COLO668 (cell line): ENCODE data around the gene FAM193A.

ENCODE experiments used
- DNase-seq: peaks from one replicate; lab custom pipeline; 2025; ENCODE audit not compliant: unreplicated experiment; lab: John Stamatoyannopoulos, UW

Gene FAM193A

DNA sequence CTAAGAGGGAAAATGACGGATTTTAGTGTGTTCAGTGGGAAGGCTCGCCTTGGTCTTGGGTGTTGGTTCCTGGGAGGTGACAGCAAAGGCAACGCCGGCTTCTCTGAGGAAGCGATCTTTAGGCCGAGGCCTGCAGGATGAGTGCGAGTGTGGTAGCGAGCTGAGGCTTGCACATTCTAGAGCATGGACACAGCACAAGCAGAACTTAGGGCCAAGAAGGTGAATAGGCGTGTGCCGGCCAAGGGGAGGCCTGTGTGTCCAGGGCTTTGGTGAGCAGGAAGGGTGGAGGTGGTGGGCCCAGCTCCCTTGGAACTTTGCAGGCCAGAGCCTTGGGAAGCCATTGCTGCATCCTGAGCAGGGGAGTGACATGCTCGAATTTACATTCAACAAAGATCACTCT is 151.8 kb downstream of the FAM193A start:
- DNase-seq = no peak

DNA sequence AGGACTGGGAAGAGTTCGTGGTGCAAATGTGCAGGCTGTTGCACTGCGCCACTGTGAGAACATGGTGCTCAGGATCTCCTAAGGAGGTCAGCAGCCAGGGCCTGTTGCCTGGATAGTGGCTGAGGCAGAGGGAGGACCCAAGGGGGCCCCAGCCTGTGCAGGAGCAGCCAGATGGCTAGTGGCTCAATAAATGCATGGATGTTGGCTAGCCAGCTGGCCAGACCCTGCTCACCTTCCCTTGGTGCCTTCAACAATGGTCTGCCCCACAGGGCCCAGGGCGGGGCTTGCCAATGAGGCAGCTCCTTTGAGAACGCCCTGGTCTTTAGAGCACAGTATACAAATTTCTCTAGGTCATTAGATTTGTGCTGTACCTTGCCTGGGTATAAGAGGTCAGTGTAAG is 152.2 kb downstream of the FAM193A start:
- no peak for DNase-seq

DNA sequence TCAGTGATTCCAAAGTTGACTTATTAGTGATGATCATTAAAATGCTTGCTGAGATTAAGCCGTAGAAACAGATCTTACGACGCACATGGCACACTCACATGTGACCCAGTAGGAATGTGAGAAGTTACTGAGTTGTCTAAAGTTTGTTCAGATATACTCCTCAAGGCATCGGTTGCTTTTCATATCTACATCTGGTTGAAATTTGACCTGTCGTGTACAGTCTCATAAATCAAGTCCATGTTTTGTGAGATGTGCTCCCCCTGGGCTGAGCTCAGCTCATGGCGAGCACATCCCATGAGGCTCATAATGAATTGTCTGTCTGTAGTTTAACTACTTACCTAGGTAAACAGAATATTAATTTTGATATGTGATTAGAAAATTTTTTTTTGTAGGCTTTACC is 152.7 kb downstream of the FAM193A start:
- no peak for DNase-seq

DNA sequence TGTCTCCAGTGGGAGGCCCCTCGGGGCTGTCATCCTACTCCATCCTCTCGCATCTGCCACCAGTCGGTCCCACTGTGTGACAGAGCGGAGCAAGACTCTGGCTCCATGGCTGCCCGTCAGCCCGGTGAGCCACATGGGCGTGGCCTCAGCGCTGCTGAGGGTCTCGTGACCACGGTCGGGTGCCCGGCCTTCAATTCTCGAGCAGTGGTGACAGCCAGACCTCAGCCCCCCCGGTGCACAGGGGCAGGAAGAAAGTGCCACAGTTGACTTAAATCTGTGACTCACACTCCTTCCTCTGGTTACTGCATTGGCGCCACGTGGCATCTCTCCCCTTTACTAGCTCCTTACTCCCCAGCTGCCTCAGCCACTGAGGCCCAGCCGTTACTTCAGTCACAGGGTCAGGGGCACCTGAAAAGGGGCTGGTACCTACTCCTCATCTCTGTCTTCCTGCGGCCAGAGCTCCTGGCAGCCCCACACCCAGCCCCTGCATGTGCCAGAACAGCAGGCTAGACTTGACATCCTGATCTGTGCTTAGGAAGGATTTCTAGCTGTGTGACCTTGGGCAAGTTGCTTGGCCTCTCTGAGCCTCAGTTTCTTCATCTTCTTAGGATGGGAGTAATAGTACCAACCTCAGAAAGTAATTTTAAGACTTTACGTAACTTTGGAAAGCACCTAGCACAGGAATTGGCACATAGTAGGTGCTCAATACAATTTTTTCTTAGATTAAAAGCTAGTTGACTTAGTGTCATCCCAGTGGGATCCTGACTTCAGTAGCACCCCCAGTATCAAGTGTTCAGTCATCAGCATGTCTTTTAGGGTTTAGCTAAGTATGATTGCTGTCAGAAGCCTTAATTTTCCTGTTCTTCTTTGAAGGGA is 153.6 kb downstream of the FAM193A start:
- DNase-seq = no peak

DNA sequence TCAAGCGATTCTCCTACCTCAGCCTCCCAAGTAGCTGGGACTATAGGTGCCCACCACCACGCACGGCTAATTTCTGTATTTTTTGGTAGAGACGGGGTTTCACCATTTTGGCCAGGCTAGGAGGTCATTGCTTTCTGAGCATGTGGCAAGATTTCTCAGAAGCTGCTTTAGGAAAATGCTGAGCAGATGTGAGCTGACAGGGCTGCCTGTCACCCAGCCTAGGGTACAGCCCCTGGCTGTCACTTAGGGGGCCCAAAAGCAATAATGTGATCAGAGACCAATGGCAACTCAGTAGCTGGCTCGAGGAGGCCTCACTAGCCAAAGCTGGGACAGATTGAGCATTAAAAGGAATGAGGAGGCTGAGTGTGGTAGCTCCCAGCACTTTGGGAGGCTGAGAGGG is 154.9 kb downstream of the FAM193A start:
- no peak for DNase-seq

DNA sequence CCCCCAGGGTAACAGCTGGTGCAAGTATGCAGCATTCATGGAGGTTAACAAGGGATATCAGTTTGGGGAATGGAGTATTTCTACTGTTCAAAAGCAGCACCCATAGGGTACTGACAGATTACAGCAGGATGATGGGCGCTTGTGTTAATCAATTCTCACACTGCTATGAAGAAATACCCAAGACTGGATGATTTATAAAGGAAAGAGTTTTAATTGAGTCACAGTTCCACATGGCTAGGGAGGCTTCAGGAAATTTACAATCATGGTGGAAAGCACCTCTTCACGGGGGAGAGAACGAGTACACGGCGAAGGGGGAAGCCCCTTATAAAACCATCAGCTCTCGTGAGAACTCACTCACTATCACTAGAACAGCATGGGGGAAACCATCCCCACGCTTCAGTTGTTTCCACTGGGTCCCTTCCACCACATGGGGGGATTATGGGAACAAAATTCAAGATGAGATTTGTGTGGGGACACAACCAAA is 155.5 kb downstream of the FAM193A start:
- DNase-seq = no peak

DNA sequence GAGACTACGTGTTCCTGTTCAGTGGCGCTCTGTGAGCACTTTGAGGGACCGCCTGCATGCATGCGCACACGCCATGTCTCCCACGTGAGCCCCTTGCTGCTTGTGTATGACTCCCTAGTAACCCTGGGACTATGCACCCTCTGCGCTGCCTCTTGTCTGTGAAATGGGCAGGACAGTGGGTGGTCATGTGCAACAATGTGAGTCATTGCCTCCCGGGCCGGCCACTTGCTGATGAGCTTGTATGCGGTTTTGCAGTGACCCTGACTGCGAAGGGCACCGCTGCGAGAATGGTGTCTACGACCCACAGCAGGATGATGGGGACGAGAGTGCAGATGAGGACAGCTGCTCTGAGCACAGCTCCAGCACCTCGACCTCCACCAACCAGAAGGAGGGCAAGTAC is 158.2 kb downstream of the FAM193A start:
- no peak for DNase-seq

DNA sequence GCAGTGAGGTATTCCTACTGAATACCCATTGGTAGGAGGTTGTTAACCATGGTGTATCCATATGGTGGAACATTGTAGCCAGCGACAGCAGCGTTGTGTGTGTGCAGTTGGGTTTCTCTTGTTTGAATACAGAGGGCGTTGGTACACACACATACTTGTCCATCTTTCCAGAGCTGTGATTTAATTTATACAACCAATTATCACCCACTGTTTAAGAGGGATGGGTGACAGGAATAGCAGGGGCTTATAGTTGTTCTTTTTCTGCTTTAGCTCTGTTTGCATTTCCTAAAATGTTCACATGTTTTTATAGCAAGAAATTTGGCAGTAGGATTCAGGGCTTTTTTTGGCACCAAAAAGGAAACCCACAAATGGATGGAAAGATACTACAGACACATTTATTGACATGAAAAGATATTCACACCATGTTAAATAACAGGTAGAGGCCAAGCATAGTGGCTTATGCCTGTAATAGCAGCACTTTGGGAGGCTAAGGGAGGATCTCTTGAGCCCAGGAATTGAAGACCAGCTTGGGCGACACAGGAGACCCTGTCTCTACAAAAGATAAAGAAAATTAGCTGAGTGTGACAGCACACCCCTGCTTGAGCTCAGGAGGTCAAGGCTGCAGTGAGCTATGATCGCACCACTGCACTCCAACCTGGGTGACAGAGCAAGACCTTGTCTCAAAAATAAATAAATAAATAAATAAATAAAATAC is 159.1 kb downstream of the FAM193A start:
- DNase-seq = no peak

DNA sequence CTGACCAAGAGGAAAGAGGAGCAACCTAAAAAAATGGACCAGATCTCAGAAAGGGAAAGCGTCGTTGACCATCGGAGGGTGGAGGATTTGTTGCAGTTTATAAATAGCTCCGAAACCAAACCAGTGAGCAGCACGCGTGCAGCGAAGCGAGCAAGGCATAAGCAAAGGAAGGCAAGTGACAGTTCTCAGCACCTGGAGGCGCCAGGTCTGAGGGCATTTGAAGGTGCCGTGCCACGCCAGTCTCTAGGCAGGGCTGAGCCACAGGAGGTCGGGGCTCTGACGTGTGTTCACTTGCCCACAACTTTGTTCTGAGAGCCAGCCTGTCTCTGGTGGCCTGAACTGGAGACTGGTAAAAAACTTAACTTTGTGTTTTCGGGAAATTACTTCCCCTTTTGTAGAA is 160.0 kb downstream of the FAM193A start:
- no peak for DNase-seq

DNA sequence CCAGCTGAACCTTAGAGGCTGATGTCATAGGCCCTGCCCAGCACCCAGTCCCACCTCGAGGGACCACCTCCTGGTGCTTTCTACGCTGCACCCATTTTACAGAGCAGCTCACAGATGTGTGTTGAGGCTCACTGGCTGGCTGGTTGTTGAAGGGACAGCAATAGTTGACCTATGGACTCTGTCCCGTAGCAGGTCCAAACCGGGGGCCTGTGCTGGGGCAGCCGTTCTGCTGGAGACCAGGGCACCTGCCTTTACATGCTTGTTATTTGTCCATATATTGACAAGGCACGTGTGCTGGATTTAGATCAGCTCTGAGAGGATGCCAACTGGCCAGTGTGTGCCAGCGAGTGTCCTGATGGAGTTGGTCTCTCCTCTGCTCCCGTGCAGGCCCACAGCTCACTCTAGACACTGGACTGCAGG is 161.6 kb downstream of the FAM193A start:
- DNase-seq = no peak

DNA sequence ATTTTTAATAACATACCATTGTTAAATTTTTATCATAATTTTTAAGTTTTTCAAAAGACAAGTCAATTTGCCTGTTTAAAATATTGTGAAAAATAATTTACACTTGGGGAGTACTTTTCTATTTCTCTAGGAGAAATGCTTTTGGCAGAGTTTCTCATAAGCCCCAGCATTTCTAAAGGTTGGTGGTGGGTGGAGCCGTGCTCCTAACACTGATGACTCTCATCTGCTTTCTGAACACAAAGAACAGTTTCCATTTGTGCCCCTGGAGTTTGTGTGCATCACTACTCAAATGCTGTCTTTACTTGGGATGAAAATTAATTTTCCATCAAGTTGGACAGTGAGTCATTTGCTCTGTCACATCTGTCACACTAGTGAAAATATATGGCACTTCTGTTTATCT is 162.1 kb downstream of the FAM193A start:
- no peak for DNase-seq

DNA sequence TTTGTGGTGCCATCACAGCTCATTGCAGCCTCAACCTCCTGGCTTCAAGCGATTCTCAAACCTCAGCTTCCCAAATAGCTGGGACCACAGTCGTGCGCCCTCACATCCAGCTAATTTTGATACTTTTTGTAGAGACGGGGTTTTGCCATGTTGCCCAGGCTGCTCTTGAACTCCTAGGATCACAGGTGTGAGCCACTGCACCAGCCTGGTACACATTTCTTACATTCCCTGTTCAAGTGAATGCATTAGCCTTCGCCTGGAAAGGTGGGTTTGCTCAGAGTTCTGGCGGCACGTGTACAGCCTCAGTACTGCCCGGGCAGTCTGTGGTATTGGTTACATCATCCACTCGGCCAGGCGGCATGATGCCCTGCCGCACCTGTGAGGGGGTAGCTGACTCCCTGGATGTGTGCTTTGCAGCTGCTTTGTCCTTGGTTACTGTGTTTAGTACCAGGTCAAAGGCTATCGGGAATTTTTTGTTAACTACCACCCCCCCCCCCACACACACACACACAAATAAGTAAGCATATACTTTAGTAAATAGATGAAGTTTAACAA is 162.6 kb downstream of the FAM193A start:
- DNase-seq = no peak

DNA sequence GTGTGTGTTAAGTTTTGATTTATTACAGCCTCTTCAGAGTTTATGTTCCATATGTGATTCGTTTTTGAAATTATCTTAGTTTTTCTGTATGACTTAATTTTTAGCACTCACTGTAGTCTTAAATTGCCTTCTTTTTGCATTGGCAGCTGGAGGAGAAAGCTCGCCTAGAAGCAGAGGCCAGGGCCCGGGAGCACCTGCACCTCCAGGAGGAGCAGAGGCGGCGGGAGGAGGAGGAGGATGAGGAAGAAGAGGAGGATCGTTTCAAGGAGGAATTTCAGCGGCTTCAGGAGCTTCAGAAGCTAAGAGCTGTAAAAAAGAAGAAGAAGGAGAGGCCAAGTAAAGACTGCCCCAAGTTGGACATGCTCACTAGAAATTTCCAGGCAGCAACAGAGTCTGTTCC is 163.1 kb downstream of the FAM193A start:
- no peak for DNase-seq

DNA sequence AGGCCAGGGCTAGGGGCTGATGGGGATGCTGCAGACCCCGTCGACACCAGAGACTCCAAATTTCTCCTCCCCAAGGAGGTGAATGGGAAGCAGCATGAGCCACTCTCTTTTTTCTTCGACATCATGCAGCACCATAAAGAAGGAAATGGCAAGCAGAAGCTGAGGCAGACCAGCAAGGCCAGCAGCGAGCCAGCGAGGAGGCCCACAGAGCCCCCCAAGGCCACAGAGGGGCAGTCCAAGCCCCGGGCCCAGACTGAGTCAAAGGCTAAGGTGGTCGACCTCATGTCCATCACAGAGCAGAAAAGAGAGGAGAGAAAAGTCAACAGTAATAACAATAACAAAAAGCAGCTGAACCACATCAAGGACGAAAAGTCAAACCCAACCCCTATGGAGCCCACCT is 163.6 kb downstream of the FAM193A start:
- no peak for DNase-seq

DNA sequence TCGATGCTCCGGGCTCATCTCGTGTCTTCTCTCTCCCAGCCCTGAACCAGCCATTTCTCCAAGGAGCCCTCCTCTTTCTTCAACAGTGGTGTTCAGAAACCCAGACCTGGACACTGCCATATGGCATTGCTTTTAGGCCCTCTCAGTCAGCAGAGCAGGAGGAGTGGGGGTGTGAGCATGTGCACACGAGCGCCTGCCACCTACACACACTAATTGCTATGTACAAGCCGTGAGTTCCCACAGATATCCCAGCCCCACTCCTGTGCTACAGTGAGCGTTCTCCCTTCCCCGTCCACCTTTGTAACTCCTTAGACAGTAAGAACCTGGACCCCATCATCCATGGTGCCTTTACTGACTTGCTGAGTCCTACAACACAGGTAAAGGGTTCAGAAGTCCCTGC is 165.9 kb downstream of the FAM193A start:
- no peak for DNase-seq

DNA sequence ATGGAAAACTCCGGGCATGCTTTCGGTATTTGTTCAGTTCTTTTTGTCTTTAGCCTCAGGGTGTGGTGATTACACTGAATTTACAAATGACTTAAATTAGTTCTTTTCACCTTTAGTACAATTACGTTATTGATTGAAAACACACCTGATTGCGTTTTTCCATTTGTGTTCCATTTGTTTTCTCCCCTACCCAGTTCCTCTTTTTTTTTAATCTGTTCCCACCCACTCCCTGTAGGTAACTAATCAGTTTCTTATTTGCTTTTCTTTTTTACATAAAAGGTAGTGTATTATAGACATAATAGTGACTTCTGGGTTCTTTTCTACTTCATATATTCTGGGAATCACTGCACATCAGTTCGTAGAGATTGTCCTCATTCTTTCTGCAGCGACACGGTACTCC is 166.3 kb downstream of the FAM193A start:
- DNase-seq = no peak

DNA sequence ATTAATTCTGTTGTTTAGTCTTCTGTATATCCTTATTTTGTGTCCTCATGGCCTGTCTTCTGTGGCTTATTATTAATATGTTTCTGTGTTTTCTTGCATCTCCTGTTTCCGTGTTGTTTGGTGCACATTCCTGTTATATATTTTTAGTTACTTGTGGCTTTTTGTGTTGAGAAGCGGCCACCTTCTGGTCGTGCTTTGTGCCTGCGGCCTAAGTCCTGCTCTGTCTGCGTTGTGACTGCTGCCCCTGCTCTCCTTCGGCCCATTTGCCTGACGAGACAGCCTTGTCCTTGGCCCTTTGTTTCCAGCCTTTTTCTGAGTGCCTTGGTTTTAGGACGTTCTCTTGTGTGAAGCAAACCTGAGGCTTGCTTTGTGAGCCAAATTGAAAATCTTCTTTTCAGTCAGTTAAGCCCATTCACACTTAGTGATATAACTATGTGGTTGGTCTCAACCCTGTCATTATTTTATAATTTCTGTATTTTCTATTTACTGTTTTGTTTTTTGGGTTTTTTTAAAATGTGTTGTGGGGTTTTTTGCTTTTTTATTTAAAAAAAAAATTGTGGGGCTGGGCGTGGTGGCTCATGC is 175.9 kb downstream of the FAM193A start:
- no peak for DNase-seq

DNA sequence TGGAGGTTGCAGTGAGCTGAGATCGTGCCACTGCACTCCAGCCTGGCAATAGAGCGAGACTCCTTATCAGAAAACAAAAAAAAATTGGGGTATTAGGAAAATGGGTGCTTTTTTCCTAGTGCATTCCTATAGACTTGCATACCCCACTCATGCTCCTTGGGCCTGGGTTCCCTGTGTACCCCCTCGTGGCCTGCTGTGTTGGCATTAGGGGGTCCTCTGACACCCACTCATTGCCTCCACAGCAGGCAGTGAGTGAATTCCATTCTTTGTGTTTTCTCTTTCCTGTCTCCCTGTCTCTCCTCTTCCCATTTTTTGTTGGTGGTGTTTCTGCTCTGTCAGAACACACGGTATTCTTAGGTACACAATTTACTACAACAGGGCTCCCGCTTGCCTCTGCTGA is 176.9 kb downstream of the FAM193A start:
- no peak for DNase-seq

DNA sequence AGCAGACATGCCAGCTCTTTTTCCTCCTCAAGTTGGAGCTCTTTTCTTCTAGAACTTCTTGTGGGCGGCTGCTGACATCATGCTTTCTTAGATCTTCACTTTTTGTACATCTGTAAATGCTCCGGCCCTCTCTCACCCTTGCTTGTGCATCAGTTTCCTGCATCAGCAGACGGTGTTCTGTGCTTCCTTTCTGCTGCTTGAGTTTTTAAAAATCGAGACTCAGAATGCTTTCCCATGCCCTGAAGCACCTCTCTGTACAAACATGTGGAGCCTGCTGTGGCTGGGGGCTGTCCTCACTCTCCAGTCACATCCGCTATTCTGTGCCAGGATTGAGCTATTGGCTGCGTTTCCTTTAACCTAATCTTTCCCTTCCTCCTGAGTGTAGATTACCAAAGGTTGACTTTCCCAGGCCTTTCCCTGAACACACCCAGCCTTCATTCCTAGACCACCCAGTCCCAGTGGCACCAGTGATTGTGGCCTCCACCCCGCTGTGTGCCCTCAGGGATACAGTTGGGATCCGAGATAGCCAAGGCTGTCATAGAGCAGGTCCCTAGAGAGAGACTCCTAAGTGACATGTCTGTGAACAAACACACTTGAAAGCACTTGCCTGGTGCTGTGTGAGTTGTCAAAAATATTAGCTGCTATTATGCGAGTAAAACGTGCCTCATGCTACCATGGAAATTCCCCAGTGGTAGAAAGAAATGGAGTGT is 177.8 kb downstream of the FAM193A start:
- no peak for DNase-seq

DNA sequence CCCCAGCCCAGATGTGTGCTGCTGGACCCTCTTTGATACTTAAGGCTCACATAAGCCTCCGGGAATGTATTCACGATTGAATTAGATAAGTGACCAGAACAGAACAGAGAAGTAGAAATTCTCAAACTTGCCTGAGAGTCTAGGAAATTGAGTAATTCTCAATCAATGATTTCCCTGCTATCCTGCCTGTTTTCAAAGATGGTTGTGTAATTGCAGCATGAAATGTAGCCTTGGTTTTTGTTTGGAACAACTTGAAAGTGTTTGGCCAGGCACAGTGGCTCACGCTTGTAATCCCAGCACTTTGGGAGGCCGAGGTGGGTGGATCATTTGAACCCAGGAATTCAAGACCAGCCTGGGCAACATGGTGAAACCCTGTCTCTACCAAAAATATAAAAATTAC is 178.5 kb downstream of the FAM193A start:
- no peak for DNase-seq

DNA sequence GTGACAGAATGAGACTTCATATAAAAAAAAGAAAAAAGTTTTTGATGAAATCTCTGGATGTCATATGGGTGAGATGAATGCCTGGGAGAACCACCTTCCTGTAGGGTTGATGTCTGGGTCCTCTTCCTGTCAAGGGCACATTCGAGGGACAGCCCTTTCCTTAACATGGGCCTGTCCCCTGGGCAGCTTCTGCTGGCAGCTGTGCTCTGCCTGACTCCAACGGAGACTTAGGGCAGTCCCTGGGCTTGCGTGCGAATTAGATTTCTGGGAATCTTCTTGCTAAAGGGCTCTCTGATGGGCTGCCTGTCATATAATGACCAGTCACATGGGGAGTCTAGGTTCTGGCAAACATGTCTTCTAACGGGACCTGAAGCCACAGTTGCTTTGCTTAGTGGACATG is 179.0 kb downstream of the FAM193A start:
- no peak for DNase-seq
